NCI-H460 (cell line): ENCODE results near the gene CD226. TPM values are rescaled to one million over a fixed set of nuclear protein-coding genes. Genes with fewer than 3 reads are reported as not detected.
"Not testable (repeated sequence)": the region's sequence is repeated elsewhere in the genome, so short reads cannot be mapped to it uniquely, and the experiment has no call there.

ENCODE experiments used
- DNase-seq: peaks from one replicate; pipeline ENCODE4 v3.0.0-alpha.2; 2016; ENCODE audit warnings: low read depth; ENCODE audit errors: extremely low read depth
- total RNA-seq: library from RNA; depleted of rRNA; stranded (reverse); fragments of >200 nt; shearing (Covaris generic); gene quantifications from 2 replicates; pipeline ENCODE4 v1.2.3, GENCODE V29; 2014

Gene CD226
- total RNA-seq, 1 experiment from 2014 or later, result 45.5 TPM

DNA sequence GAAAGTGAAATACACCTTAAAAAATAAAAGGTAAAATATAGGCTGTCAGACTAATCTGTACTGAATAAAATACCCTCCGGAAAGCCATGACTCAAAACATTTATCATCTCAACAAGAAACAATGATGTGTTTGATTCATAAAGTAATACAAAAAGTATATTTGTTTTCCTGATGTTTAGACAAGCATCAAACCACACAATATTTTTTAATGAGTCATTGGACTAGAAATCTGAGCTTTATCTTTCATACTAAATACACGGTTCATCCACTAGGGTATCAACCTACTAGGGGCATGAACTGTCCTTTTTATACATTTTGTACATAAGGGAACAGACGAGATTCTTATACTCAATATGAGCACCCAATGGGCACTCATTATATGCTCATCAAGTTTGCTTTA lies 31.3 kb downstream of the CD226 start:
- no peak for DNase-seq

DNA sequence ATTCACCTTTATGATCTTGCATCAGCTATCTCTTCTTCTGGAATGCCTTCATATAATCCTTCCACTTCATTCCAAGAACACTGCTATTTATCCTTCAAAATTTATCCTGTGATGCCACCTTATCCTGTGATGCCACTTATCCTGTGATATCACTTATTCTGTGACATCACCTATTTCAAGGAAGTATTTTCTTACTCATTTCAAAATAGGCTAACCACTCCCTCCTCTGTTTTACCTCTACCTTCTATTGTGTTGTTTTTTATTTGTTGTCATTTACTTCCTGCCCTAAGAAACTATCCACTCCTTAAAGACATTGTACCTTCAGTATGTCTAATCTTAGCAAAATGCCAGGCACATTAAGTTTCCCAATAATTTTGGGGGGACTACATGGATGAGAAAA lies 38.8 kb downstream of the CD226 start:
- no peak for DNase-seq

DNA sequence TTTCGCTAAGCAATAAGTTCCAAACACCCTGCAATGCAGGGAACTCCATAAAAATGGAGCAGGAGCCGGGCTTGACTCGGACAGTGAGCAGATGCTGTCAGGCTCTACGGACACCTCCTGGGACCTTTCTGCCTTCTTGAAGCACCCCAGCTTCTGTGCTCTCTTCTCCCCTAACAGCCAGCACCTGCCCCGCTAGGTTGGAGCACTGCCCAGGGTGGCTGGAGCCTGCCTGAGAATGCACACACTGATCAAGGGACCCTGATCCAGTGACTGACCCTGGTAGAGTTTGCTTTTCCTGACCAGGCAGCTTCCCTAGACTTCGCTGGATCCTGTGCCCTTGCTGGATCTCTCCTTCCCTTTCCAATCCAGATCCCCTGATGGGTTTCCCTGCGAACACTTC lies 40.9 kb downstream of the CD226 start:
- no peak for DNase-seq

DNA sequence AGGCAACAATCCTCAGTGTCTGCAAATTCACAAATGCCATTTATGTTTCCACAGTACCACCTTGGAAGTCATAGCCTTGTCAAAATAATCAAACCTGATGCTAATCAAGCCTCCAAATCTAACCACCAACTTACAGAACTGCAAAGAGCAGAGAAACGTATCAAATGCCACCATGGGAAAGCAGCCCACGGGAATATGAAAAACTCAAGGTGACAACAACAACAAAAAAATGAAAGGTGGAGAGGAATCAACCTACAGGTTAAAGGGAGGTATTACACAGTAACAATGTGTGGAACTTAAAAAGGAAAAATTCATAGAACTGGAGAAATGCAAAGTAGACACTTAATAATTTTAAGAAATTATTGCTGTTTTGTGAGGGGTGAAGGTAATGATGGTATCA lies 46.7 kb downstream of the CD226 start:
- no peak for DNase-seq

DNA sequence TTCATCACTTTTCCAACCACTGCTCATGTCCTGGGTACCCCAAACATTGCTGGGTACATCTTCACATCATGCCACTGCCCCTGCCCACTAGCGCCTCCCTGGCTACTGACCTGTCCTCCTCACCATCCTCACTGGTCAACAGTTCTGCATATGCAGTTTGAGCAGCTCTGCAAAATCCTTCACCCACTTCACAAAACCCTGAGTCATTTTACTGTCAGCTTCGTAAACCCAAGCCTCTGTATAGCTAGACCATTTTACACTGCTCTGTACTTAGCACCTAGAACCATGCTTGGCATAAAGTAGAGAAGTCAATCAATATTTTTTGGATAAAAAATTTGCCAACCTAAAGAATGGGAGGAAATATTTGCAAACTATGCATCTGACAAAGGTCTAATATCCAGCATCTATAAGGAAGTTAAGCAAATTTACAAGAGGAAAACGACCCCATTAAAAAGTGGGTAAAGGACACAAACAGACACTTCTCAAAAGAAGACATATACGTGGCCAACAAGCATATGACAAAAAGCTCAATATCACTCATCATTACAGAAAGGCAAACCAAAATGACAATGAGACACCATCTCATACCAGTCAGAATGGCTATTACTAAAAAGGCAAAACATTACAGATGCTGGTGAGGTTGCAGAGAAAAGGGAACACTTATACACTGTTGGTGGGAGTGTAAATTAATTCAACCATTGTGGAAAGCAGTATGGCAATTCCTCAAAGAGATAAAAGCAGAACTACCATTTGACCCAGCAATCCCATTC lies 48.3 kb downstream of the CD226 start:
- DNase-seq, result not testable (repeated sequence)

DNA sequence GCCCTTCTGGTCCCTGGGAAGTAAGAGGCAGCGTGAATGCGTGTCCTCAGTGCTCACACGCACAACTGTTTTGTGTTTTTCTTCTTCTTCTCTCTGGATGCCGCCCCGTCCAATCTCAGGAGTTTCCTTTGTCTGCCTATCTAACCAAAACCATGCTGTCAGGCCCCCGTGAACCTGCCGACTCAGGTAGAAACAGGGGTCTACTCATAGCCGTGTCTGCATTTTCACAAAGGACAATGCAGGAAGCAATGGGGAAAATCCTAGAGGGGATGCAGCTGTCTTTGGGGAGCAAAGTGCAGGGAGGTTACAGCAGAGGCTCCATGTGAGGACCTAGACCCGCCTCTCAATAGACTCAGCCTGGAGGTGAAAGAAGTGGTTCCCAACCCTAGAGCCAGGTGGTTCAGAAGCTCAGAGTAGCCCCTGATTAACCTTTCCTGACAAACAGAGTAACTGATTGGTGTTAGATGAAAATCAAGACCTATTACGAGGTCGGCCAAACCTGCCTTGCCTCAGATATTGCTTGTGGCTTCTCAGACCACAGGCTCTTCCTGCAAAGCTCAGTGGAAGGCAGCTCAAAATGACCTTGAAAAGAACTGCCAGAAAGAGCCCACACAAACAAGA lies 49.3 kb downstream of the CD226 start:
- no peak for DNase-seq

DNA sequence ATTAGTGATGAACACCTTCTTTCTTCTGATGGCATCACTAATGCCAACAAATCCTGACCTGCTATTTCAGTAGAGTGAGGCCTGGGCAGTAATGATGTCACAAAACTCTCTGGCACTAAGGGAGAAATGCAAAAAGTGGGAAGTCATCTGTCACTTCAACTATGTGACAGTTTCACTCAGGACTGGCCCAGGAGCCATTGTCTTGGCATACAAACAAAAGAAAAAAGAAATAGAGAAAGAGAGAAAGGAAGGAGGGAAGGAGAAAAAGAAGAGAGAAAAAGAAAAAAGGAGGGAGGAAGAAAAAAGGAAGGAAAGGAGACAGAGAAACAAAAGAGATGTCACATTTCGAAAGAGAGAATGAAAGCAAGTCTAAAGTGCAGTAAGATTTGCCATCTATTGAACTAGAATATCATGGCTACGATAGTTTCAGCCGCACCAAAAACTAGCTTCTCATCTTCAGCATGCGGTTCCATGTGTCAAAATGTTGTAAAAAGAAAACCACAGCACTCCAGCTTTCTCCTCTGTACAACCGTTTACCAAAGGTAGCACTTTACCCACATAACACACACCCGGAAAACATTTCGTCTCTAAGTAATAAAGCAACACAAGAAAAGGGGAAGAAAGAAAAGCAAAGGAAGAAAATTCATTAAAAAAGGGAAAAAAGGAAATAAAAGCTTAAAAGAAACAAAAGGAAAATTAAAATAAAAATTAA lies 50.1 kb downstream of the CD226 start:
- no peak for DNase-seq

DNA sequence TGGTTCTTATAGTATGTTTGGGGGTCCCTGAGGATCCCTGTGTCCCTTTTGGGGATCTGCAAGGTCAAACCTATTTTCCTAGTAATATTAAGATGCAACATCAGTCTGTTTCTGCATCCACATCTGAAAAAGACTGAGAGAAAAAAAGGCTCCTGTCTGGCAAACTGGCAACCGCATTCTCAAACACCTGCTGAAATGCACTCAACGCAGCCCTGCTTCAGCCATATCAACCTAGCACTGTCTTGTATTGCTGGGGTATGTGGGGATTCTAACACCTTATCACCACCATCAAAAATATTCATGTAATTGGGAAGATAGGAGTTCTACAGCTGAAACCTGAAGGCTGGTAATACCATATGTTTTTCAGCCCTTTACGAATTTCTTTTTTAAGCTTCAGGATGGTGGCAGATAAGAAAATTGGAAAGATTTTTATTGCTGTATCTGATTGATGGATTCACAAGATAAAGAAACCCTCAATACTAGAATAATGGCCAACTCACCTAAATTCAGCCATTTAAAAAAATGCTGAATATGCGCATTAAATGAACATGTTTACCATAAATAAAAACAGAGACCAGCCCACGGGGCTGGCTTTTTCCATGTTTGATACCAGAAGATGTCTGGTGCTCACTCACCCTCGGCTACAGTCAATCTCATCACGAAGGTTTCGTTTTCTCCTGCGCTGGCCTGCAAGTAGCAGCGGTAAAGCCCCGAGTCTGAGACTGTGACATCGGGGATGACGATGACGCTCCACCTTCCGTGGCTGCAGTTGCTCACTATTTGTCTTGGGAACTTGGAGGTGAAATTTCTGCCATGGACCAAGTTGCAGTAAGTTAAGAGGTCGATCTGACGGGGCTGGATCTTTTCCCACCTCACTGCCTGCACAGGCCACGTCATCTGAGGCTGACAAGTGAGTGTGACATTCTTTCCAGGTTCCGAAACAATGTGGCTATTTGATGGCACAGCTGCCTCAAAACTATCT lies 52.3 kb downstream of the CD226 start:
- peak; percentile 96 for DNase-seq

DNA sequence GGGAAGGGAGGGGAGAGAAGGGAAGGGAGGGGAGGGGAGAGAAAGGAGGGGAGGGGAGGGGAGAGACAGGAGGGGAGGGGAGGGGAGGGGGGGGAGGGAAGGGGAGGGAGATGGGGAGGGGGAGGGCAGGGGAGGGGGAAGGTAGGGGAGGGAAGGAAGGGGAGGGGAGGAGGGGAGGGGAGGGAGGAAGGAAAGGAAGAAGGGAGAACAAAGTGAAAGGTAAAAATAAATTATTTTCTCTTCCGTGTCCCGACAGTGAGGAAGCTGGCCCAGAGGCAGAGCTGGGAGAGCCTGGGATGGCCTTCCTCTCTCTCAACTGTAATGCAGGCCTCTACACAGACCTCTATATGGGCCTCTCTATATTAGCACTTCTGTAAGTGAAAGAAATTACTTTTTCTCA lies 53.2 kb downstream of the CD226 start:
- no peak for DNase-seq

DNA sequence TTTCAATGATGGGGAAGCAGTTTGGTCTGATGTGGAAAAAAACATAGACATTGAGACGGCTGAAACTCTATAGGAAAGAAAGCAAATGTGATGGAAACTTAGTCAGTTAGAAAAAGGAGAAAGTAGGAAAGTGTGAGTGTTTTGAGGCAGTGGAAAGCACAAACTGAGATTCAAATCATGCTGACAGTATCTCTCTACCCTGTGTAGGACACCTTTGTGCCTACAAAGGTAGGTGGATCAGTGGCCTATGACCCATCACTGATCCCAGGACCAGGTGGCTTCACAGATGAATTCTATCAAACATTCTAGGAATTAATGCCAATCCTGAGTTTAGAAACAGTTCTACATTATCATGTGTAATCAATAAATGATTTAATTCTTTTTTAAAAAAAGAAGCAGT lies 57.1 kb downstream of the CD226 start:
- DNase-seq, result no peak

DNA sequence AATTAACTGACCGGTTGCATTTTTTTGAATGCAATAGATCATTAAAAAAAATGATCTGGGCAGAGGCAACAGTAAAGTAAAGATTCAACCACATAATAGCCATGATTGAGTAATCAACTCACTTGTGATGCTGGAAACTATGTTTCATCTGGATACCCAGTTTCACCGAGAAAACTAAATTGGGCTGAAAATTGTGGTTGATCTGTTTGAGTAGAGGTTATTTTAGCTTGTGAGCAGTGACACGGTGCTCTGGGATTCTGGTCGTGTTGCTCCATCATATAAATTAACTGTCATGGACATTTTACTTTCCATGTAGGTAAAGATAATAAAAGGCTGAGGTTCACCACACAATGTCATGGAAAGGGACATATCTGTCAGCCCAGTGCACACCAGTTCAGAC lies 58.7 kb downstream of the CD226 start:
- DNase-seq, result no peak

DNA sequence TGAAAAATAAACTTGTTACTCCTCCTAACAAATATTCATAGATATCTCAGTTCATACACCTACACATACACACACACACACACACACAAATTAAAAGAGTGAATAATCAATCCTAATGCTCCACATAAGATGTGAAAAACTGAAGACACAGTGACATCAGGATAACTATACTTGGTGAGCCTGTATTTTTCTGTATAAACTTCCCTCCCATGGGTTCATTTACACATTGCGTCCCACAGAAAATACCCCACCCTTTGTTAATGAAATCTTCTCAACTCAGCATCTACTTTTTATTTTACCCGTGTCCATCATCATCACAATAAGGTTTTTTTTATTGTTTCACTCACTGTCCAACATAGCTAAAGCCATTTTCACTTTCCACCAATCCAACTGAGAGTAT lies 60.4 kb downstream of the CD226 start:
- no peak for DNase-seq

DNA sequence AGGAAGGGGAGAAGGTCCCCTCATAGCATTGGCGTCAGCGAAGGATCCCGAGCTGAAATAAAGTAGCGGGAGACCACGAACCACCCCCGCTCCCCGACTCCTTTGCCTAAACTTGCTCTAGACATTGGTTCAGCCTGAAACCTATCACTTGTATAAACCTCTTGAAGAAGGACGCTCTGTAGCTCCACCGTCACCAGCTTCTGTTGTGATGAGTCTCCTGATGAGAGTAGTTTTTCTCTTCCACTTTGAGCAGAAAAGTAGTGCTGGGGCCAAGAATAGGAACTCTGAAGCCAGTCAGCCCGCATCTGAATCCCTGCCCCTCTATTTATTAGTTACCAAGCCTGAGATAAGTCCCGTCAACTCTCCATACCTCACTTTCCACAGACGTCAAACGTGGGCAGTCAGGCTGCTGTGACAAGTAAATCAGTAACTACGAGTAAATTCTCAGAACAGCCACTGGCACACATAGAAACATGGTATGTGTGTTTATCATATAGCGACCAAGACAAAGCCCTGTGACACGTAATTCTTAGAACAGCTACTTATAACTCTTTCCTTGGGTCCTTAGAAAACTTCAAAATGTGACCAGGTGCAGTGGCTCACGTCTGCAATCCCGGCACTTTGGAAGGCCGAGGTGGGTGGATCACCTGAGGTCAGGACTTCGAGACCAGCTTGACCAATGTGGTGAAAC lies 61.7 kb downstream of the CD226 start:
- no peak for DNase-seq

DNA sequence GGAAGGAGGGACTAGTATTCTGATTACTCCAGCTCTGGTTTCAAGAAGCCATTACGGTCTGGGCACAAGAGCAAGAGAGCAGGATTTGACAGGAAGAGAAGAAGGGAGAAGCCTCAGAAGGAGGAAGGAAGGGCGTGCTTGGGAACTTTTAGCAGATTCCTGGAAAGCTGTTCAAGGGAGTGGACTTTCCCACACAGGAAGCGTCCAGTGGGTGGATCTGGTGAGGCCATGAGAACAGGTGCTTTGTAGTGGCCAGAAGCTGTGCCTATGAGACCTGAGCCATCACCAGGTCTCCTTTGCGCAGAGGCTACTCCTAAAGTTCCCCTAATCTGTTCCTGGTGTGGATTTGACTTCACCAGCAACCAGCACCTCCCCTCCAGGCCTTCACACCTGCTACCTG lies 62.3 kb downstream of the CD226 start:
- DNase-seq, result no peak

DNA sequence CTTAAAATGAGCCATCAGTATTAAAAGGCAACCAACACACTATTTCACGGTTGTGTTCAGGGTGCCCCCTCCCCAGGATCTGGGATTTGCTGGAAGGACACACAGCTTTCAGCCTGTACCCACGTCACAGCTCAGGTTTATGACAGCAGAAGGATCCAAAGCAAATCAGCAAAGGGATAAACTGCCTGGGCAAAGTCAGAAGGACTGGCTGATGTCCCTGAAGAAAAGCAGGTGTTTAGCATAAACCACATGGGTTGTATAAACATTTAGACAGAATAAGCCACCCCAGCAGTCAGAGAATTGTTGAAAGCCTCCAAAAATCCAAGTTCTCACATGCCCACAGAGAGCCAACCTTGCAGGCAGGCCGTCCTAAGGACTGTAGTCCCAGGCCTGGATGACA lies 63.9 kb downstream of the CD226 start:
- no peak for DNase-seq

DNA sequence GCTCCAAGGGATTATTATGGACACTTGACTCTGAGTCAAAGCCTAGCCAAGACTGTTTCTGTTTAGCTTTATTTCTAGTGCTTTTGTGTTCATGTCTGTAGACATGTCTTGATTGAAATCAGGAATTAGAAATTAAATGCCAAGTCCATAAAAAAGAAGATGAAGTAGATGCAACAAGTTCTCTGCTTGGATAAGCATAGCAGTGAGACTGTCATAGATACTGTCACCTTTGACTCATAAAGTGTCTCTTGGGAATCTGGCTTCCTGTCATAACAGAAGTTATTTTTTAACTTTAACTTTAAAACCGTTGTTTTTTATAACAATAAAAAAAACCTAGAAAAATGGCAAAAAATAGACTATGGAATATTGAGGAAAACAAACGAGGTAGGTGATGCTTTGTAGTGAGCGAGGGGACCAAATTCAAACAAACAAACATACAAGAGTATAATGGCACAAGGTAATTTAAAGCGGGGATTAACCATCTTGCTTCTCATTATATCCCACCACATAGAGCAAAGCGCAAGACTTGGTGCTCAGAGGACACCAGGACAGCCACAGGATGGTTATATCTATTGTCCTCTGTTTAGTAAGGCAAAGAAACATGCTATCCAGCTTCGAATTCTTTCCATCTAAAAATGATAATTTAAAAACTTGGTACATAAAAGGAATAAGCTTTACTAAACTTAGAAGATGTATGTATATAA lies 64.6 kb downstream of the CD226 start:
- DNase-seq, result no peak

DNA sequence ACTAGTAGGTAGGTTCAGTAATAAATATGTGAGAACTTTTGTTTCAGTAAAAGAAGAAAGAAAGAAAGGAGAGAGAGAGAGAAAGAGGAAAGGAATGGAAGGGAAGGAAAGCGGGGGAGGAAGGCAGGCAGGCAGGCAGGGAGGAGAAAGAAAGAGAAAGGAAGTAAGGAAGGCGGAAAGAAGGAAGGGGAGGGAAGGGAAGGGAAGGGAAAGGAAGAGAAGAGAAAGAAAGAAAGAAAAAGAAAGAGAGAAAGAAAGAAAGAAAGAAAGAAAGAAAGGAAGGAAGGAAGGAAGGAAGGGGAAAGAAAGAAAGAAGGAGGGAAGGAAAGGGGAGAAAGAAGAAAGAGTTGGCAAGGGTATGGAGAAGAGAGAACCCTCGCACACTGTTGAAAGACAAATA lies 67.6 kb downstream of the CD226 start:
- DNase-seq, result no peak

DNA sequence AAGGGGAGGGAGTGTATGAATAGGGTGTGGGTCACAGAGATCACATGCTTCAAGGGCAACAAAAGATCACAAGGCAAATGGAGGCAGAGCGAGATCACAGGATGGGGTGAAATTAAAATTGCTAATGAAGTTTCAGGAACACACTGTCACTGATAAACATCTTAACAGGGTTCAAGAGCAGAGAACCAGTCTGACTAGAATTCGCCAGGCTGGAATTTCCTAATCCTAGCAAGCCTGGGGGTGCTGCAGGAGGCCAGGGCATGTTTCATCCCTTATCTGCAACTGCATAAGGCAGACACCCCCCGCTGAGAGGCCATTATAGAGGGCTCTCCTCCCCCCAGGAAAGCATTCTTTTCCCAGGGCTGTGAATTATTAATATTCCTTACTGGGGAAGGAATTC lies 68.6 kb downstream of the CD226 start:
- not testable (repeated sequence) for DNase-seq

DNA sequence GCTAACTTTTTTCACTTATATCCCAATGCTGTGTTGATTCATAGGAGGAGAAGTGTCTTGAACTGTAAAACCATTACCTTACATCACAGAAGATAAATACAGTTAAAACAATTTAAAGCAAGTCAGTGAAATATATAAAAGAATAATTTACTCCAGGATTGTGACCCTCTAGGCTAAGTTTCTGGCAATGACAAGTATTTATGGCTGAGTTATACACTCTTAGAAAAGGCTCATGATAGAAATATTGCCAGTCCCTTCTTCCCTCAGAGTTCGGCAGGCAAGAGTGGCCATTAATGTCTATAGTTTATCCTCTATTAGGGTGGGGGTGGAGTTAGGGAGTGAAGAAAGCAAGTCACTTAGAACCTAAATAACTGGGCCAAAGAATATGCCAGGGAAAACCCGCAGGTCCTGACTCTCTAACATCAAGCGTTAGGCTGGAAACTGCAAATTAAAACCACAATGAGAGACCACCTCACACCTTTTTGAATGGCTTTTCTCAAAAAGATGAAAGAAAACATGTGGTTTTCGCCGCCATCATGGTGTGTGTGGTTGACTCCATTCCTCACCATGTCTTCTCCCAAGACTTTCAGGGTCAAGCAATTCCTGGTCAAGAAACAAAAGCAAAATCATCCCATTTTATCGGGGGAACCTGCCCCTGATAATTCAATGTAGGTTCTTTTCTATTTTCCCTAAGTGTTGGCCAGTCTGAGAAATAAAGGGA lies 69.3 kb downstream of the CD226 start:
- no peak for DNase-seq
